WERI-Rb-1 (cell line): ENCODE data around the gene NIN.
"Not testable (repeated sequence)": the region's sequence is repeated elsewhere in the genome, so short reads cannot be mapped to it uniquely, and the experiment has no call there.

ENCODE experiments used
- DNase-seq: peaks from one replicate; pipeline ENCODE4 v3.0.0-alpha.2; 2020
- H3K27ac ChIP-seq: fragments of 250-450 bp; sonication (Bioruptor Pico); 2 replicates; pipeline ENCODE4 v1.5.1; 2020; ENCODE audit warnings: mild to moderate bottlenecking, moderate library complexity
- H3K27me3 ChIP-seq: fragments of 250-450 bp; sonication (Bioruptor Pico); 2 replicates; pipeline ENCODE4 v1.5.1; 2021; ENCODE audit warnings: mild to moderate bottlenecking, low read depth, moderate library complexity; ENCODE audit not compliant: insufficient read depth, severe bottlenecking
- H3K36me3 ChIP-seq: fragments of 250-450 bp; sonication (Bioruptor Pico); 2 replicates; pipeline ENCODE4 v1.5.1; 2020; ENCODE audit warnings: mild to moderate bottlenecking, moderate library complexity
- H3K4me3 ChIP-seq: 2 replicates; pipeline ENCODE4 v1.5.1; 2011; ENCODE audit warnings: low read depth, mild to moderate bottlenecking, control low read depth, low read length
- H3K9me3 ChIP-seq: fragments of 250-450 bp; sonication (Bioruptor Pico); 2 replicates; pipeline ENCODE4 v1.5.1; 2021; ENCODE audit warnings: mild to moderate bottlenecking, moderate library complexity; ENCODE audit not compliant: severe bottlenecking
- CTCF ChIP-seq: IDR thresholded peaks from 2 replicates; pipeline ENCODE4 v1.5.1; 2011; ENCODE audit warnings: low read depth, mild to moderate bottlenecking, control low read depth, inconsistent platforms, low read length

NIN gene

GRCh38 chr14:50823762-50824636 lies 7.0 kb downstream of the NIN start:
- no peak for DNase-seq
- Histone ChIP-seq H3K36me3 (peaks cover 26% of the 10 kb centered on the region; the same call in 1 of the 2 replicates), H3K27ac (no peak overlapping the region), H3K9me3 (no peaks in the 10 kb centered on the region), H3K4me3 (no peak overlapping the region), H3K27me3 (no peaks in the 10 kb centered on the region)
- no peak for TF ChIP-seq CTCF

- TF ChIP-seq CTCF, result no peak
- Histone ChIP-seq H3K36me3 (peaks cover 24% of the 10 kb centered on the region; the same call in 1 of the 2 replicates), H3K9me3 (no peaks in the 10 kb centered on the region), H3K27ac (no peak overlapping the region), H3K27me3 (no peaks in the 10 kb centered on the region), H3K4me3 (no peak overlapping the region)
- no peak for DNase-seq
Observed at GRCh38 chr14:50823051-50823761, 7.8 kb downstream of the NIN start.

- DNase-seq, result no peak
- Histone ChIP-seq H3K9me3 (no peaks in the 10 kb centered on the region), H3K4me3 (no peak overlapping the region), H3K27me3 (no peaks in the 10 kb centered on the region), H3K36me3 (peaks cover 24% of the 10 kb centered on the region; the same call in 1 of the 2 replicates), H3K27ac (no peak overlapping the region)
- no peak for TF ChIP-seq CTCF
Observed at GRCh38 chr14:50822501-50823042, 8.4 kb downstream of the NIN start.

GRCh38 chr14:50821510-50822464 lies 9.2 kb downstream of the NIN start:
- Histone ChIP-seq H3K9me3 (no peaks in the 10 kb centered on the region), H3K36me3 (peaks cover 23% of the 10 kb centered on the region), H3K4me3 (no peak overlapping the region), H3K27ac (no peak overlapping the region), H3K27me3 (no peaks in the 10 kb centered on the region)
- no peak for DNase-seq
- TF ChIP-seq CTCF, result no peak

GRCh38 chr14:50820786-50821509 lies 10.0 kb downstream of the NIN start:
- Histone ChIP-seq H3K27me3 (no peaks in the 10 kb centered on the region), H3K36me3 (peaks cover 18% of the 10 kb centered on the region), H3K4me3 (no peak overlapping the region), H3K9me3 (no peaks in the 10 kb centered on the region), H3K27ac (no peak overlapping the region)
- DNase-seq, result no peak
- TF ChIP-seq CTCF, result no peak

- H3K27ac ChIP-seq, H3K9me3 ChIP-seq, DNase-seq, H3K27me3 ChIP-seq, H3K4me3 ChIP-seq: not testable (repeated sequence)
- H3K36me3 ChIP-seq, result peaks cover 27% of the 10 kb centered on the region
Observed at GRCh38 chr14:50819303-50819702, 11.7 kb downstream of the NIN start.
